NCI-H2171 treated with DMSO at 0.1 percent for 48 hours (cell line): ENCODE measurements around the gene SKA2.
"Not testable (repeated sequence)": the region's sequence is repeated elsewhere in the genome, so short reads cannot be mapped to it uniquely, and the experiment has no call there.

Source experiments
- DNase-seq: peaks from one replicate; lab custom pipeline; 2025; lab: John Stamatoyannopoulos, UW

The SKA2 gene

GRCh38 chr17:59151591-59151990 is 3.4 kb downstream of the SKA2 start:
- DNase-seq, result no peak

- DNase-seq, result no peak
Observed at GRCh38 chr17:59151006-59151405, 4.0 kb downstream of the SKA2 start.

- no peak for DNase-seq
Observed at GRCh38 chr17:59149841-59150511, 5.0 kb downstream of the SKA2 start.

GRCh38 chr17:59149051-59149450 is 5.9 kb downstream of the SKA2 start:
- no peak for DNase-seq

- no peak for DNase-seq
Observed at GRCh38 chr17:59145571-59146096, 9.4 kb downstream of the SKA2 start.

GRCh38 chr17:59141860-59142259 is 13.1 kb downstream of the SKA2 start:
- DNase-seq, result no peak

GRCh38 chr17:59139939-59140338 is 15.0 kb downstream of the SKA2 start:
- no peak for DNase-seq

GRCh38 chr17:59138339-59138738 is 16.6 kb downstream of the SKA2 start:
- not testable (repeated sequence) for DNase-seq

GRCh38 chr17:59131131-59131530 is 23.9 kb downstream of the SKA2 start:
- DNase-seq, result no peak

- DNase-seq, result no peak
Observed at GRCh38 chr17:59129814-59130213, 25.2 kb downstream of the SKA2 start.

GRCh38 chr17:59126809-59127417 is 28.1 kb downstream of the SKA2 start:
- no peak for DNase-seq

- no peak for DNase-seq
Observed at GRCh38 chr17:59124665-59125064, 30.3 kb downstream of the SKA2 start.

- no peak for DNase-seq
Observed at GRCh38 chr17:59121901-59122480, 33.0 kb downstream of the SKA2 start.

- no peak for DNase-seq
Observed at GRCh38 chr17:59115474-59115873, 39.5 kb downstream of the SKA2 start.

GRCh38 chr17:59111539-59111938 is 43.4 kb downstream of the SKA2 start:
- no peak for DNase-seq

- DNase-seq, result no peak
Observed at GRCh38 chr17:59110973-59111372, 44.0 kb downstream of the SKA2 start.

GRCh38 chr17:59108400-59109102 is 46.4 kb downstream of the SKA2 start:
- DNase-seq, result no peak

- no peak for DNase-seq
Observed at GRCh38 chr17:59107306-59107670, 47.7 kb downstream of the SKA2 start.

- DNase-seq, result peak; percentile 99
Observed at GRCh38 chr17:59106463-59107305, 48.3 kb downstream of the SKA2 start, which contains the start of gene TRIM37. TSS of gene TRIM37 (minus strand) at chr17:59106880. CDS start at chr17:59106461, 419 bp downstream.

GRCh38 chr17:59105852-59106462 is 49.0 kb downstream of the SKA2 start:
- DNase-seq, result peak; percentile 84

- DNase-seq, result no peak
Observed at GRCh38 chr17:59101178-59101577, 53.8 kb downstream of the SKA2 start.
